HL-60 (cell line): ENCODE results near the gene PTPRM.

Experiments
- GABPA ChIP-seq: IDR thresholded peaks from 2 replicates; pipeline ENCODE4 v1.6.1; 2012; ENCODE audit warnings: low read depth
- POLR2AphosphoS5 ChIP-seq: IDR thresholded peaks from 2 replicates; pipeline ENCODE4 v1.6.1; 2012; ENCODE audit warnings: low read depth
- TF ChIP-seq, protein P1 (sequence below): IDR thresholded peaks from one replicate; pipeline ENCODE4 v1.5.1; 2011; ENCODE audit warnings: low read length, control low read depth, inconsistent platforms; ENCODE audit not compliant: insufficient read depth
- TF ChIP-seq, protein P2 (sequence below): IDR thresholded peaks from 2 replicates; pipeline ENCODE4 v1.6.1; 2012; ENCODE audit warnings: low read depth; ENCODE audit not compliant: insufficient replicate concordance

DNA sequence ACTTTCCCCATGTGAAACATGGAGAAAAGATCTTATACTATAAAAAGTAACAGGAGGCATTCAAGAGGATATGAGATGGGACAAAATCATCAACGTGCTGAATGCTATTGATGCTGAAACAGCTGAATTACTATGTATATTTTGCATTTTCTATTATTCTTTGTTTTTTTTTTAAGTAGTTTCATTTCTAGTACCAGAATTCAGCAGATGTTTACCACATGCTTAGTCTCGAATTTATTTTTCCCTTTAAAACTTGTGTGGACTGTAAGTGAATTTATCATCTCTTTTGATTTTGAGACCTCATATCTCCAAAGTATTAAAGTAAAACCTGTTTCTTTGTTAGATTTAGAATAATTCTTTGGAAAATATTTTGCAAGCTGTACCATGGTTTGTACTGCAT is 205.8 kb downstream of the PTPRM start:
- TF ChIP-seq GABPA (no peak), POLR2AphosphoS5 (no peak)
- TF ChIP-seq, protein P1, sequence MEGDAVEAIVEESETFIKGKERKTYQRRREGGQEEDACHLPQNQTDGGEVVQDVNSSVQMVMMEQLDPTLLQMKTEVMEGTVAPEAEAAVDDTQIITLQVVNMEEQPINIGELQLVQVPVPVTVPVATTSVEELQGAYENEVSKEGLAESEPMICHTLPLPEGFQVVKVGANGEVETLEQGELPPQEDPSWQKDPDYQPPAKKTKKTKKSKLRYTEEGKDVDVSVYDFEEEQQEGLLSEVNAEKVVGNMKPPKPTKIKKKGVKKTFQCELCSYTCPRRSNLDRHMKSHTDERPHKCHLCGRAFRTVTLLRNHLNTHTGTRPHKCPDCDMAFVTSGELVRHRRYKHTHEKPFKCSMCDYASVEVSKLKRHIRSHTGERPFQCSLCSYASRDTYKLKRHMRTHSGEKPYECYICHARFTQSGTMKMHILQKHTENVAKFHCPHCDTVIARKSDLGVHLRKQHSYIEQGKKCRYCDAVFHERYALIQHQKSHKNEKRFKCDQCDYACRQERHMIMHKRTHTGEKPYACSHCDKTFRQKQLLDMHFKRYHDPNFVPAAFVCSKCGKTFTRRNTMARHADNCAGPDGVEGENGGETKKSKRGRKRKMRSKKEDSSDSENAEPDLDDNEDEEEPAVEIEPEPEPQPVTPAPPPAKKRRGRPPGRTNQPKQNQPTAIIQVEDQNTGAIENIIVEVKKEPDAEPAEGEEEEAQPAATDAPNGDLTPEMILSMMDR, result no peak
- TF ChIP-seq, protein P2, sequence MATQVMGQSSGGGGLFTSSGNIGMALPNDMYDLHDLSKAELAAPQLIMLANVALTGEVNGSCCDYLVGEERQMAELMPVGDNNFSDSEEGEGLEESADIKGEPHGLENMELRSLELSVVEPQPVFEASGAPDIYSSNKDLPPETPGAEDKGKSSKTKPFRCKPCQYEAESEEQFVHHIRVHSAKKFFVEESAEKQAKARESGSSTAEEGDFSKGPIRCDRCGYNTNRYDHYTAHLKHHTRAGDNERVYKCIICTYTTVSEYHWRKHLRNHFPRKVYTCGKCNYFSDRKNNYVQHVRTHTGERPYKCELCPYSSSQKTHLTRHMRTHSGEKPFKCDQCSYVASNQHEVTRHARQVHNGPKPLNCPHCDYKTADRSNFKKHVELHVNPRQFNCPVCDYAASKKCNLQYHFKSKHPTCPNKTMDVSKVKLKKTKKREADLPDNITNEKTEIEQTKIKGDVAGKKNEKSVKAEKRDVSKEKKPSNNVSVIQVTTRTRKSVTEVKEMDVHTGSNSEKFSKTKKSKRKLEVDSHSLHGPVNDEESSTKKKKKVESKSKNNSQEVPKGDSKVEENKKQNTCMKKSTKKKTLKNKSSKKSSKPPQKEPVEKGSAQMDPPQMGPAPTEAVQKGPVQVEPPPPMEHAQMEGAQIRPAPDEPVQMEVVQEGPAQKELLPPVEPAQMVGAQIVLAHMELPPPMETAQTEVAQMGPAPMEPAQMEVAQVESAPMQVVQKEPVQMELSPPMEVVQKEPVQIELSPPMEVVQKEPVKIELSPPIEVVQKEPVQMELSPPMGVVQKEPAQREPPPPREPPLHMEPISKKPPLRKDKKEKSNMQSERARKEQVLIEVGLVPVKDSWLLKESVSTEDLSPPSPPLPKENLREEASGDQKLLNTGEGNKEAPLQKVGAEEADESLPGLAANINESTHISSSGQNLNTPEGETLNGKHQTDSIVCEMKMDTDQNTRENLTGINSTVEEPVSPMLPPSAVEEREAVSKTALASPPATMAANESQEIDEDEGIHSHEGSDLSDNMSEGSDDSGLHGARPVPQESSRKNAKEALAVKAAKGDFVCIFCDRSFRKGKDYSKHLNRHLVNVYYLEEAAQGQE, result no peak
